B cell (primary cell): ENCODE data around the gene MCUB.

Experiments
- EZH2 ChIP-seq: IDR thresholded peaks from 2 replicates; pipeline ENCODE4 v1.6.1; 2012; ENCODE audit warnings: borderline replicate concordance, low read depth, mild to moderate bottlenecking, moderate library complexity, low read length; ENCODE audit not compliant: insufficient read depth, poor library complexity, severe bottlenecking
- TF ChIP-seq, protein P1 (sequence below): fragments of 200-600 bp; IDR thresholded peaks from one replicate; pipeline ENCODE4 v1.8.0; 2022; ENCODE audit warnings: antibody characterized with exemption, mild to moderate bottlenecking

DNA sequence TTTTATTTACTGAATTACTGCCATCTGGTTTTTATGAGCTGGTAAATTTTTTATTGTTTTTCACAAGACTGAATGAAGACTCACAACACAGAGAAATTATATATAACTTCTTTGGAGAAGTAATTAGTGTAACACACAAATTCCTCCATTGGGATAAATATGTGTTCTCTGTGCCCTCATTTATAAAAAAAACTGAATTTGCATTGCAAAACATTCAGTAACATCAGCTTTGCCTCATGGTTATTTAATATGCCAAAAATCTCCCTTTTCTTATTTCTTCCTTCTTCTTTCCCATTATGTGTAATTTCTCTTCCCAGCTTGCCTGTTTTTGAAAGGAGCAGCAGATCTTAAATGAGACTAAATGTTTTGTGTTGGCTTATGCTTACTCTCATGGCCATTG is 124.7 kb downstream of the MCUB start:
- TF ChIP-seq, protein P1, sequence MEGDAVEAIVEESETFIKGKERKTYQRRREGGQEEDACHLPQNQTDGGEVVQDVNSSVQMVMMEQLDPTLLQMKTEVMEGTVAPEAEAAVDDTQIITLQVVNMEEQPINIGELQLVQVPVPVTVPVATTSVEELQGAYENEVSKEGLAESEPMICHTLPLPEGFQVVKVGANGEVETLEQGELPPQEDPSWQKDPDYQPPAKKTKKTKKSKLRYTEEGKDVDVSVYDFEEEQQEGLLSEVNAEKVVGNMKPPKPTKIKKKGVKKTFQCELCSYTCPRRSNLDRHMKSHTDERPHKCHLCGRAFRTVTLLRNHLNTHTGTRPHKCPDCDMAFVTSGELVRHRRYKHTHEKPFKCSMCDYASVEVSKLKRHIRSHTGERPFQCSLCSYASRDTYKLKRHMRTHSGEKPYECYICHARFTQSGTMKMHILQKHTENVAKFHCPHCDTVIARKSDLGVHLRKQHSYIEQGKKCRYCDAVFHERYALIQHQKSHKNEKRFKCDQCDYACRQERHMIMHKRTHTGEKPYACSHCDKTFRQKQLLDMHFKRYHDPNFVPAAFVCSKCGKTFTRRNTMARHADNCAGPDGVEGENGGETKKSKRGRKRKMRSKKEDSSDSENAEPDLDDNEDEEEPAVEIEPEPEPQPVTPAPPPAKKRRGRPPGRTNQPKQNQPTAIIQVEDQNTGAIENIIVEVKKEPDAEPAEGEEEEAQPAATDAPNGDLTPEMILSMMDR, result no peak
- TF ChIP-seq EZH2, result no peak
